Medulla oblongata (tissue), 1 donor: ENCODE data around the gene TNRC18.

ENCODE experiments used
- DNase-seq: peaks from one replicate; pipeline ENCODE4 v3.0.0-alpha.2; 2015; ENCODE audit errors: extremely low spot score

Gene TNRC18

DNA sequence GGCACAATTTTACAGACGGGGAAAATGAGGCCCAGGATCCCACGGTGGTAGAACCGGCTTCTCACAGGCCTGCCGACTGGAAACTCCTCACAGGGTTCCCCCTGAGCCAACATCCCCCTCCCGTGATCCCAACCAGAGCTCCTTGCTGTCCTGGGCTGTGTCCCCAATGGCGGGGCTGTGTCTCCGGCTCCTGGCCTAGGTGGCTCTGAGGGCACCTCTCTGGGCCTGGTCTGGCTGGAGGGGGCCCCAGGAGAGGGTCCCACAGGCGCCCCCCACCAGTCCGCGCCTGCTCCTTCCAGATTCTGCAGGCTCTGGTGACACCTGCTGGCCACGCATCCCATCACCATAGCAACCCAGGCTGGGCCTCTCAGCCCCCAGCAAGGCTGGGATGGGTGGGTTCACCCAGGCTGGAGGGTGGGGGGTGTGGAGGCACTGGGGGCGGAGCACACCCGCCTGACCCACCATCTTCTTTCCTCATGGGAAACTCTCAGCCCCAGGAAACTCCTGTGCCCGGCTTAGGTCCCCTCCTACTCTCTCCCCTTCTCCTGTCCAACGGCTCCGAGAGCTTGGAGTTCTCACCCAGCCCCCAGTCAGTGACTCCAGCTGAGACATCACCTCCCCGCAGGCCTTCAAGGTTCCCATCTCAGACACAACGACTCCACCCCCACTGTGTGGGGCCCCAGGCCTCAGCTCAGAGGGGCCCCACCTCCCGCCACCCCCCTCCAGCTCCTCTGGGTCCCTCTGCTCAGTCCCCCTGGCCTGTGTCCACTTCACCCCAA is 27.1 kb upstream of the TNRC18 start:
- DNase-seq, result peak; percentile 65

GRCh38 chr7:5448378-5449037 is 24.9 kb upstream of the TNRC18 start:
- DNase-seq, result no peak

DNA sequence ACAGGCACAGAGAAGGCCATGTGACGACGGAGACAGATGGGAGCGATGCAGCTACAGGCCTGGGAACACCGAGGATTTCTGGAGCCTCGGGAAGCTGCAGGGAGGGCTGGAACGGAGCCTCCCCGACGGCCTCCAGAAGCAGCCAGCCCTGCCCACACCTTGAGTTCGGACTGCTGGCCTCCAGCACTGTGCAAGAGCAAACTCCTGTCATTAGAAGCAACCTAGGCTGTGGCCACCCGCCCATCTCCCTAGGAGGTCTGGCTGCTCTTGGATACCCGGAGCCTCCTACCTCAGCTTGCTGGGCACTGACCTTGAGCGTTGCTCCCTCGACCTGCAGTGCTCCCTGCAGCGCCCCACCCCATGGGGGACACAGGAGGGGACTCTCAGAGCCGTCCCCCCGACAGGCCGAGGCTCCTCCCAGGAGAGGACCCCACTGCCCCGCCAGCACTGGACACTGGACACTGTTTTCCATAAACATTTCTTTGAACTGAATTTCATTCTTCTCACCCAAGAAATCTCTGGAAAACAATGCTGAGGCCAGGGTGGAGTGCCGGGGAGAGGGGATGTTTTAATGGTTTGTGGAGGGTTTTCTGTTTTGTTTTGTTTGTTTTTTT is 22.5 kb upstream of the TNRC18 start:
- DNase-seq, result no peak

GRCh38 chr7:5443678-5444077 is 20.0 kb upstream of the TNRC18 start:
- DNase-seq, result no peak

- DNase-seq, result no peak
Observed at GRCh38 chr7:5442757-5443305, 19.2 kb upstream of the TNRC18 start.

DNA sequence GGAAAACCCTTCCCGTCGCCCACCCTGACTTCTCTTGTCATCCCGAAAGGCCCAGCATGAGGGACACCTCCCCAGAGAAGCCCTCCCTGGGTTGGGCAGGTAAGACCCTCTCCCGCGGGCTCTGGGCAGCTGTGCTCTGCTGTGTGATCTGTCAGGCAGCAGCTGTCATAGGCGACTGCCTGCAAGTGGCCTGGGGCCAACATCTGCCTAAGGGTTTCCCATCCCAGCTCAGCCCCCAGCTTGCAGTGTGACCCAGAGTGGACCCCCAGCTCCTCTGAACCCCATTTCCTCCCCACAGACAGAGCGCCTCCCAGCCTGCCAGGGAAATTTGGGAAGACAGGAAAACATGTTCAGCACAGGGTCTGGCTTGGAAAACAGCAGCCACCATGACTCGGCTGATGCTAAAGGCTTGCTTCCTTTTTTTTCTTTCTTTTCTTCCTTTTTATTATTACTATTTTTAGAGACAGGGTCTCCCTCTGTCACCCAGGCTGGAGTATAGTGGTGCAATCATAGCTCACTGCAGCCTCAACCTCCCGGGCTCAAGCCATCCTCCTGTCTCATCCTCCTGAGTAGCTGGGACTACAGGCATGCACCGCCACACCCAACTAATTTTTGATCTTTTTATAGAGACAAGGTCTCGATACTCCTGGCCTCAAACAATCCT is 18.3 kb upstream of the TNRC18 start:
- DNase-seq, result no peak

GRCh38 chr7:5439572-5440496 is 16.2 kb upstream of the TNRC18 start:
- no peak for DNase-seq

GRCh38 chr7:5439209-5439571 is 15.6 kb upstream of the TNRC18 start:
- DNase-seq, result no peak

DNA sequence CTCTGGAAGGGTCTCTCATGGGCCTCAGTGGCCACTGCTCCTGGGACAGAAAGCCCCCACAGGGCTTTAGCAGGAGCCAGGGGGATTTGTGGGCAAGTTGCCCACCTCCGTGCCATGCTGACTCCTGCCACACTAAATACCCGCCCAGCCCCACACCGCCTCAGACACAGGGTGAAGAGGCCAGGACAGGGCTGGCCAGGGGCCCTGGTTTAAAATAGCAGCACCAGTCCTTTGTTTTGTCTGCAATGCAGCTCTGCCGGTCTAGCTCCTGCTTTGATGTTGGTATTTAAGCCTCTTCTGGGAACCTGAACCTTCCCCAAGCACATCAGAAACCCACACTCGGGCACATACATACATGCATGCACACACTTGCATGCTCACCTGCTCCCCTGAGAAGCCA is 14.4 kb upstream of the TNRC18 start:
- no peak for DNase-seq

DNA sequence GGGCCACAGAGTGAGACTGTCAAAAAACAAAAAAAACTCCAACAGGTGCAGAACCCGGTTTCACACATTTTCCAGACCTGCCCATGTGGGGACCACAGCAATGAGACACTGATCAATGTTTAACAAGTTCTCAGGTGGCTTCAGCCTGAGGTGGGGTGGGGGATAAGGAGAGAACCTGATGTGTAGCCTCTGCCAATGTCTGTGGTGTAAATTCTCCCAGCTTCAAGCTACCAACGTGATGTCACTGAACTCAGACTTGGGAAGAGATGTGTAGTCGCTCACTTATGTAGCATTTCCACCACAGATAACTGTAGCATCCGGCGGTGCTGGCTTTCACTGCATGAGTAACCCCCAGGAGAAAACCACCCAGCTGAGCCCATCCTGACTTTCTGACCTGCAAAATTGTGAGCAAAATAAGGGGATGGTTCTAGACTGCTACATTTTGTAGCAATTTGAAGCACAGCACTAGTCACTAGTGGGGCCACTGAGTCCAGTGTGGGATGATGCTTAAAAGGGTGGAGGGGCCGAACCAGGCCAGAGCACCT is 13.8 kb upstream of the TNRC18 start:
- no peak for DNase-seq

GRCh38 chr7:5436003-5436678 is 12.5 kb upstream of the TNRC18 start:
- DNase-seq, result no peak

DNA sequence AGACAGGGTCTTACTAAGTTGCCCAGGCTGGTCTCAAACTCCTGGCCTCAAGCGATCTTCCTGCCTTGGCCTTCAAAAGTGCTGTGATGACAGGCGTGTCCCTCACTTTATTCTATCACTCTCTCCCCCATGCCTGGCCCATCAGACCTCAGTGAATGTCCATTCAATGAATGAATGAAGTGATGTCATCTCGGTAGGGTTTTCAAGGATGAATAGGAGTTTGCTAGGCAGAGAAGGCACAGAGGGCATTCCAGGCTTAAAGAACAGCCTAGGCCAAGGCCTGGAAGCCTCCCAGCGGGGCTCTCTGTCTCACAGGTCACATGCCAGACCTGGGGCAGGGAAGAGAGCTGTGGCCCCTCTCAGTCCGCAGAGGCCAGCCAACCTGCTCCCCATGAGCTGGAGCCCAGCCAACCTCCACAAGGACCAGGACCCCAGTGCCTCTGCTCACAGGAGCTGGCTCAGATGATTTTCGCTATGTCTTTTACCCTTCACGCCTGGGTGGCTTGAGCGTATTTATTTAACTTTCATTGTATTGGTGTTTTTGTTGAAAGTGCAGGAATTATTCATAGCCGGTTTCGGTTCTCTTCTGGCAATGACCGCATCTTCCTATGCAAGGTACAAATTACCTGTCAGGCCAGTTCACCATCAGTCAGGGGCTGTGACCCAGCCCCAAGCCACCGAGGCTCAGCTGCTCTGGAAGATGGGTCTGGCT is 11.8 kb upstream of the TNRC18 start:
- DNase-seq, result no peak

DNA sequence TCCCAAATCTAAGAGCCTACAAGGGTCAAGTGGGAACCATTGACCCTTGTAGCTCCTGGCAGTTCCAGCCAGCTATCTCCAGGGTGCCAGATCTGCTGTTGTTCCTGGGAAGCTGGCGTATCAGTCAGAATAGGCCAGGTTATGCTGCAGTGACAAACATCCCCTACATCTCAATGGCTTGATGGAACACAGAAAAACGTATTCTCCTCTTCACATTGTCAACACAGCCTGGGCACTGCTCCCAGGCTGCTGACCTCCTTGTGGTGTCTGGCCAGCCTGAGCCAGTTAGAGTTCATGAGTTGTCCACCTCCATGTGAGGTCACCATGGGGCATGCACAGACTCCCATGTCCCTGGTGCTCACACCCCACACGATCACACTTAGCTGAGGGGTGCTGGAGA is 9.5 kb upstream of the TNRC18 start:
- DNase-seq, result no peak

DNA sequence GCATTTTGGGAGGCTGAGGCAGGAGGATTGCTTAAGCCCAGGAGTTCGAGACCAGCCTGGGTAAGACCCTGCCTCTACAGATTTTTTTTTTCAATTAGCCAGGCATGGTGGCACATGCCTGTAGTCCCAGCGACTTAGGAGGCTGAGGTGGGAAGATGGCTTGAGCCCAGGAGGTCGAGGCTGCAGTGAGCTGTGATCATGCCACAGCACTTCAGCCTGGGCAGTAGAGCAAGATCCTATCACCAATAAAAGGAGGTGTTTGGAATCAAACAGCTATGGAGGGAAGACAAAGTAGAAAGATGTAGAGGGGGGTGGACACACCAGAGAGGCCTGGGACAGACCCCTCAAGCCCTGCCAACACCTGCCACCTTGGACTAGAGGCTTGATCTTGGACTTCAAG is 9.1 kb upstream of the TNRC18 start:
- DNase-seq, result no peak

- DNase-seq, result no peak
Observed at GRCh38 chr7:5431560-5432015, 8.0 kb upstream of the TNRC18 start.

- no peak for DNase-seq
Observed at GRCh38 chr7:5430612-5430947, 6.9 kb upstream of the TNRC18 start.

DNA sequence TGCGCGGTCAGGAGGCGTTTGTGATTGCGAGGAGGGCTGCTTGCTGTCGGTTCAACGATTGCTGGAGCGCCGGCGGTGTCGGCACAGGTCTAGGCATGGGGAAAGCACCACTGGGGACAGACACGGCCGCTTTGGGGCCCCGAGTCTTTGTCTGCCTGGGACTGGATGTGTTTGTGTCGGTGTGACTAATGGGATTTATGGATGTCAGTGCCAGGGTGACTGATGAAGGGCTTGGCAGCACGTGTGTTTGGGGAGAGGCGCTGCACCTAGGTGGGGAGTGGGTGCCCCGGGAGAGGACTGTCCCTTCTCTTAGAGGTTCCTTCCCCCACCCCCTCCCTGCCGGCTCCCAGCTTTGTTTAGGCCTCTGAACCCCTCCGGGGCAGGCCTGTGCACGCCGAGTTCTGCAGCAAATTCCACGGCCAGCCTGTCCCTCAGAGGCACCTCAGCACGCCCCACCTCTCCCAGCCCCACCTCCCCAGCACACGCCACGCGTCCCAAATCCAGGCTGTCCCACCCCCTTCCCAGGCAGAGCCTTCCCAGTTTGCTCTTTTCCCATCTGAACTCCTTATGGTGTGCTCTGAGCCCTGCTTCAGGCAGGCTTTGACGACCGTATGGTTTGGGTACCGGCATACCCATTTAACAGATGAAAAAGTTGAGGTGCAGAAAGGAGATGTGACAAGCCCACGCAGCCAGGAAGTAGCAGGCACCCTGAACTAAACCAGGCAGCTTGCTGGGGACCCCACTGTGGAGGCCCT is 6.4 kb upstream of the TNRC18 start:
- no peak for DNase-seq

DNA sequence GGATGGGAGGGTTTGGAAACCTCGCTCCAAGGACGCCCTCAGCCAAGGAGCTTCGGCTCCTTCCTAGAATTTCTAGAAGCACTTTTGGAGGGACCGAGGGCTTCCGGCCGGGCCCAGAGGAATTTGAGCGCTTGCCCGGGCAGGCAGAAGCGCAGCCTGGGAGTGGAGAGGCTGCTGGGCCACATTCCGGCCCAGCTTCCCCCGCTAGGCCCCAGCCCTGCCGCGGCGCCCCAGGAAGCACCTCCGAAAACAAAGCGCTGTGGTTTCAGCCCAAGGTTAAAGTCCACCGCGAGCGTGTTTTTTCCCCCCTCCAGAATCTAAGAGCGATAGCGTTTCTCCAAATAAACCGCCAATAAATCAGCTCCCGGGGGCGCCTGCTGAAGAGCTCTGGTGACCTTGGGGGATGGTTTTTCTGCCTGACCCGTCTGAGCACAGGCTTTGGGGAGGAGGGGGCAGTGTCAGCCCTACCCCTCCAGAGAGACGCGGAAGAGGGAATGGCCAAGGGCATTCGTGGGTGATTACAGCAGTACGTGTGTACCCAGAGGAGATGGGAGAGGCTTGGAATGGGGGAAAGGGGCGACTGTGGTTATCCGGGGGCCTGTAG is 5.7 kb upstream of the TNRC18 start:
- DNase-seq, result no peak
